A673 (cell line): ENCODE measurements around the gene STUM. TPM values are rescaled to one million over a fixed set of nuclear protein-coding genes. Genes with fewer than 3 reads are reported as not detected.
A peak's percentile ranks its signal among the peaks of the same experiment; 100 is the strongest.
"Not testable (repeated sequence)": the region's sequence is repeated elsewhere in the genome, so short reads cannot be mapped to it uniquely, and the experiment has no call there.

ENCODE experiments used
- Bru-seq: library from RNA; stranded (reverse); fragments of 400-500 nt; gene quantifications from one replicate; lab custom pipeline; 2021; lab: Mats Ljungman, UMichigan
- BruChase-seq, 2 experiments: library from RNA; stranded (reverse); fragments of 400-500 nt; gene quantifications; one replicate each; lab custom pipeline; 2021; lab: Mats Ljungman, UMichigan
- BruUV-seq: library from RNA; stranded (reverse); fragments of 400-500 nt; replicated peaks from 2 replicates; lab custom pipeline; 2021; lab: Mats Ljungman, UMichigan
- CTCF ChIA-PET: fragments of 300-600 bp; sonication (Branson Sonifier 250); formaldehyde crosslinking; loops from one replicate; lab custom pipeline; 2022; ENCODE audit warnings: antibody characterized with exemption; lab: Charles Lee
- POLR2A ChIA-PET: fragments of 300-600 bp; sonication (Branson Sonifier 250); formaldehyde crosslinking; loops from one replicate; lab custom pipeline; 2022; ENCODE audit warnings: antibody characterized with exemption; ENCODE audit not compliant: low non-redundant PET; lab: Charles Lee
- DNase-seq: peaks from one replicate; pipeline ENCODE4 v3.0.0-alpha.2; 2015; ENCODE audit warnings: low spot score
- H3K27ac ChIP-seq: fragments of 200-600 bp; sonication (generic); 2 replicates; pipeline ENCODE4 v1.5.1; 2016; ENCODE audit warnings: mixed run types, low read depth, mild to moderate bottlenecking, mixed read lengths, antibody characterized with exemption, low read length; ENCODE audit not compliant: poor library complexity, severe bottlenecking
- H3K27me3 ChIP-seq: fragments of 200-600 bp; sonication (generic); replicated peaks from 2 replicates; pipeline ENCODE4 v1.6.1; 2017; ENCODE audit warnings: mixed run types, low read depth, mild to moderate bottlenecking, mixed read lengths, antibody characterized with exemption, low read length; ENCODE audit not compliant: insufficient read depth, poor library complexity
- H3K36me3 ChIP-seq: fragments of 200-600 bp; sonication (generic); 2 replicates; pipeline ENCODE4 v1.6.1; 2016; ENCODE audit warnings: mixed run types, mild to moderate bottlenecking, mixed read lengths, antibody characterized with exemption, low read length; ENCODE audit not compliant: insufficient read depth, poor library complexity, severe bottlenecking
- H3K4me1 ChIP-seq: fragments of 200-600 bp; sonication (generic); 2 replicates; pipeline ENCODE4 v1.6.1; 2017; ENCODE audit warnings: mixed run types, mild to moderate bottlenecking, mixed read lengths, antibody characterized with exemption, low read length; ENCODE audit not compliant: insufficient read depth, poor library complexity, severe bottlenecking
- H3K4me3 ChIP-seq: fragments of 200-600 bp; sonication (generic); 2 replicates; pipeline ENCODE4 v1.5.1; 2016; ENCODE audit warnings: low read depth, mixed run types, mild to moderate bottlenecking, mixed read lengths, low read length; ENCODE audit not compliant: poor library complexity, severe bottlenecking
- H3K9me3 ChIP-seq: fragments of 200-600 bp; sonication (generic); 2 replicates; pipeline ENCODE4 v1.6.1; 2016; ENCODE audit warnings: mixed run types, low read depth, mild to moderate bottlenecking, mixed read lengths, antibody characterized with exemption, low read length; ENCODE audit not compliant: poor library complexity, severe bottlenecking
- CTCF ChIP-seq: fragments of 300-800, 200-600 bp; sonication (generic); conservative IDR thresholded peaks from 2 replicates; pipeline ENCODE4 v1.5.1; 2017; ENCODE audit warnings: low read depth, mild to moderate bottlenecking, antibody characterized with exemption, low read length, moderate library complexity, mixed read lengths
- EZH2 ChIP-seq: fragments of 200-600 bp; sonication (generic); IDR thresholded peaks from 2 replicates; pipeline ENCODE4 v1.6.1; 2017; ENCODE audit warnings: borderline replicate concordance, low read depth, mild to moderate bottlenecking, mixed read lengths, antibody characterized with exemption, low read length; ENCODE audit not compliant: poor library complexity, severe bottlenecking
- intact Hi-C: fragments of 100-400 bp; cut with micrococcal nuclease; formaldehyde crosslinking; loops from one replicate; pipeline ENCODE4 v1.10.0; 2022; ENCODE audit not compliant: unreplicated experiment
- long read RNA-seq: library from polyadenylated mRNA; stranded (forward); transcript quantifications from one replicate; pipeline ENCODE4 v2.0.0, GENCODE V29; 2022
- total RNA-seq: library from RNA; stranded (reverse); gene quantifications from 2 replicates; pipeline ENCODE4 v1.2.3, GENCODE V29; 2021

Gene STUM
- total RNA-seq = 0.04 and 0.54 TPM in 2 replicates
- Bru-seq, nascent RNA = percentile 14 among the genes with signal in this experiment
- percentile 19 among the genes with signal in this experiment for BruChase-seq, experiment 1, labeled RNA remaining after a 2-hour chase
- percentile 12 among the genes with signal in this experiment for BruChase-seq, experiment 2, labeled RNA remaining after a 6-hour chase
- long read RNA-seq = 0 reads

- H3K27me3 ChIP-seq = peaks cover 34% of the 10 kb centered on the region
- H3K27ac ChIP-seq = no peak within 1 kb of the TSS
- intact Hi-C loops = loop anchor here (5.0 kb wide), 1 partner anchor 279 kb away; no protein-coding TSS in a partner anchor
- DNase-seq = peak; percentile 41
- H3K9me3 ChIP-seq = no peaks in the 10 kb centered on the region
- no TSS peak for BruUV-seq
- POLR2A ChIA-PET = no interaction called here
- H3K36me3 ChIP-seq = no peaks in the 10 kb centered on the region
- CTCF ChIA-PET = interaction anchor here (0.6 to 1.6 kb wide), 4 partner anchors 60 to 155 kb away, joined by 3 to 9 read pairs (median 4); no protein-coding TSS in a partner anchor
- H3K4me1 ChIP-seq = peaks cover 12% of the 10 kb centered on the region
- TF ChIP-seq CTCF = no peak
- no peak for TF ChIP-seq EZH2
- peak within 1 kb of the TSS; percentile 40 for H3K4me3 ChIP-seq
Measured at GRCh38 chr1:226548256-226549093, at the start of gene STUM. Gene STUM (plus strand): TSS chr1:226548764. CDS start chr1:226548905, 141 bp downstream.

GRCh38 chr1:226499699-226500098 is 48.9 kb upstream of the STUM start:
- H3K36me3 ChIP-seq, H3K27me3 ChIP-seq, DNase-seq, POLR2A ChIA-PET, H3K4me1 ChIP-seq, H3K4me3 ChIP-seq, H3K9me3 ChIP-seq, intact Hi-C loops, BruUV-seq, CTCF ChIA-PET, H3K27ac ChIP-seq: not testable (repeated sequence)

- H3K9me3 ChIP-seq = no peaks in the 10 kb centered on the region
- DNase-seq = no peak
- CTCF ChIA-PET = no interaction called here
- TF ChIP-seq CTCF = no peak
- TF ChIP-seq EZH2 = no peak
- POLR2A ChIA-PET = no interaction called here
- no peaks in the 10 kb centered on the region for H3K36me3 ChIP-seq
- peaks cover 3% of the 10 kb centered on the region for H3K27me3 ChIP-seq
- H3K4me3 ChIP-seq = no peak overlapping the region
- intact Hi-C loops = no loop called here
- H3K27ac ChIP-seq = no peak overlapping the region
- H3K4me1 ChIP-seq = no peaks in the 10 kb centered on the region
- BruUV-seq = no TSS peak
Measured at GRCh38 chr1:226506021-226506420, 42.5 kb upstream of the STUM start.
